OCI-LY7 (cell line): ENCODE results near the gene CAMK1. TPM values are rescaled to one million over a fixed set of nuclear protein-coding genes. Genes with fewer than 3 reads are reported as not detected.

ENCODE experiments used
- BruUV-seq: library from RNA; stranded (reverse); fragments of 400-500 nt; replicated peaks from 2 replicates; lab custom pipeline; 2021; lab: Mats Ljungman, UMichigan
- CTCF ChIA-PET: fragments of 300-600 bp; sonication (Branson Sonifier 250); formaldehyde crosslinking; loops from one replicate; lab custom pipeline; 2022; ENCODE audit warnings: antibody characterized with exemption; ENCODE audit not compliant: unreplicated experiment; lab: Charles Lee
- POLR2A ChIA-PET: fragments of 300-600 bp; sonication (Branson Sonifier 250); formaldehyde crosslinking; loops from one replicate; lab custom pipeline; 2022; ENCODE audit warnings: antibody characterized with exemption; lab: Charles Lee
- DNase-seq: peaks from one replicate; pipeline ENCODE4 v3.0.0-alpha.2; 2015; ENCODE audit warnings: low spot score
- H2AFZ ChIP-seq: fragments of 200-600 bp; sonication (generic), shearing (Covaris generic); 2 replicates; pipeline ENCODE4 v1.6.1; 2014; ENCODE audit warnings: mild to moderate bottlenecking, antibody characterized with exemption, low read length, moderate library complexity
- H3K27ac ChIP-seq: fragments of 200-600 bp; sonication (generic); 2 replicates; pipeline ENCODE4 v1.5.1; 2014; ENCODE audit warnings: mixed run types, low read depth, mild to moderate bottlenecking, moderate library complexity, low read length, inconsistent platforms; ENCODE audit not compliant: poor library complexity, severe bottlenecking
- H3K36me3 ChIP-seq: fragments of 200-600 bp; sonication (generic); 2 replicates; pipeline ENCODE4 v1.6.1; 2014; ENCODE audit warnings: mild to moderate bottlenecking, antibody characterized with exemption, low read length, moderate library complexity, mixed read lengths; ENCODE audit not compliant: insufficient read depth
- H3K4me1 ChIP-seq: fragments of 200-600 bp; sonication (generic); 2 replicates; pipeline ENCODE4 v1.5.1; 2014; ENCODE audit warnings: mild to moderate bottlenecking, low read length; ENCODE audit not compliant: insufficient read depth, poor library complexity, severe bottlenecking
- H3K4me2 ChIP-seq: fragments of 200-600 bp; sonication (generic); 2 replicates; pipeline ENCODE4 v1.6.1; 2014; ENCODE audit warnings: mild to moderate bottlenecking, low read length
- H3K4me3 ChIP-seq: fragments of 200-600 bp; sonication (generic); 2 replicates; pipeline ENCODE4 v1.5.1; 2014; ENCODE audit warnings: mild to moderate bottlenecking, low read depth, low read length; ENCODE audit not compliant: poor library complexity, severe bottlenecking
- H3K79me2 ChIP-seq: fragments of 200-600 bp; sonication (generic); 2 replicates; pipeline ENCODE4 v1.6.1; 2016; ENCODE audit warnings: low read depth, mild to moderate bottlenecking, low read length, moderate library complexity, mixed read lengths; ENCODE audit not compliant: insufficient read depth
- H3K9me2 ChIP-seq: fragments of 200-600 bp; sonication (generic); 2 replicates; pipeline ENCODE4 v1.6.1; 2016; ENCODE audit warnings: mild to moderate bottlenecking, low read length, mixed read lengths; ENCODE audit not compliant: insufficient read depth
- H3K9me3 ChIP-seq: fragments of 200-600 bp; sonication (generic); 2 replicates; pipeline ENCODE4 v1.6.1; 2014; ENCODE audit warnings: mild to moderate bottlenecking, mixed run types, low read length, mixed read lengths
- H4K20me1 ChIP-seq: fragments of 200-600 bp; sonication (generic); 2 replicates; pipeline ENCODE4 v1.6.1; 2014; ENCODE audit warnings: mild to moderate bottlenecking, antibody characterized with exemption, low read length, moderate library complexity, mixed read lengths; ENCODE audit not compliant: insufficient read depth
- EZH2phosphoT487 ChIP-seq: fragments of 200-600 bp; sonication (generic); IDR thresholded peaks from 2 replicates; pipeline ENCODE4 v1.6.1; 2018; ENCODE audit warnings: low read depth, borderline replicate concordance, mild to moderate bottlenecking, mixed run types, antibody characterized with exemption, low read length, moderate library complexity, mixed read lengths
- intact Hi-C: fragments of 100-400 bp; cut with micrococcal nuclease; formaldehyde crosslinking; loops from one replicate; pipeline ENCODE4 v1.10.0; 2022; ENCODE audit not compliant: unreplicated experiment
- total RNA-seq, 2 experiments: library from RNA; depleted of rRNA in 1 of 2; stranded (reverse); fragments of >200 nt in 1 of 2; shearing (Covaris generic) in 1 of 2; gene quantifications; 2 replicates each; pipeline ENCODE4 v1.2.3, GENCODE V29; 2014 to 2022
- TF ChIP-seq, protein P1 (sequence below): fragments of 200-600 bp; sonication (generic); conservative IDR thresholded peaks from 2 replicates; pipeline ENCODE4 v1.5.1; 2014; ENCODE audit warnings: mild to moderate bottlenecking, antibody characterized with exemption, low read length, moderate library complexity, mixed read lengths

Gene CAMK1
- total RNA-seq, 2 experiments from 2014 or later, result not detected

DNA sequence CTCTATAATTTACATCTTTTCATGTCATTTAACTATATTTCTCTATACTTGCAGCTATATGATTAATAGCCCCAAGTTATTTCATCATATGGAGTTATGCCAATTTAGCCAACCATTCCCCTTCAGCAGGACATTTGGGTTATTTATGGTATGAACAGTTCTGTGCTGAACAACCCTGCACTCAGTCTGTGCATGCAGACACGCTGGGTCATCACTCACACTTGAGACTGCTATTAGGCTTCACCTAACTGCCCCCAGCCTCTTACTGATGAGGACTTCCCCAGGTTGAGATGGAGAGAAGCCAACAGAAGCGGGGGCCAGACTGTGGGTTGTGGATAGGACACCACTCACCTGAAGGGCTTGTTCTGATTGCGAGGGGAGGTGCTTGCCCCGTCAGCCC is 15.2 kb upstream of the CAMK1 start:
- no peak overlapping the region for H2AFZ ChIP-seq
- no peak overlapping the region for H3K27ac ChIP-seq
- TF ChIP-seq EZH2phosphoT487, result no peak
- TF ChIP-seq, protein P1, sequence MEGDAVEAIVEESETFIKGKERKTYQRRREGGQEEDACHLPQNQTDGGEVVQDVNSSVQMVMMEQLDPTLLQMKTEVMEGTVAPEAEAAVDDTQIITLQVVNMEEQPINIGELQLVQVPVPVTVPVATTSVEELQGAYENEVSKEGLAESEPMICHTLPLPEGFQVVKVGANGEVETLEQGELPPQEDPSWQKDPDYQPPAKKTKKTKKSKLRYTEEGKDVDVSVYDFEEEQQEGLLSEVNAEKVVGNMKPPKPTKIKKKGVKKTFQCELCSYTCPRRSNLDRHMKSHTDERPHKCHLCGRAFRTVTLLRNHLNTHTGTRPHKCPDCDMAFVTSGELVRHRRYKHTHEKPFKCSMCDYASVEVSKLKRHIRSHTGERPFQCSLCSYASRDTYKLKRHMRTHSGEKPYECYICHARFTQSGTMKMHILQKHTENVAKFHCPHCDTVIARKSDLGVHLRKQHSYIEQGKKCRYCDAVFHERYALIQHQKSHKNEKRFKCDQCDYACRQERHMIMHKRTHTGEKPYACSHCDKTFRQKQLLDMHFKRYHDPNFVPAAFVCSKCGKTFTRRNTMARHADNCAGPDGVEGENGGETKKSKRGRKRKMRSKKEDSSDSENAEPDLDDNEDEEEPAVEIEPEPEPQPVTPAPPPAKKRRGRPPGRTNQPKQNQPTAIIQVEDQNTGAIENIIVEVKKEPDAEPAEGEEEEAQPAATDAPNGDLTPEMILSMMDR, result no peak
- H4K20me1 ChIP-seq, result no peaks in the 10 kb centered on the region
- no peaks in the 10 kb centered on the region for H3K9me2 ChIP-seq
- H3K79me2 ChIP-seq, result no peaks in the 10 kb centered on the region
- DNase-seq, result no peak
- peaks cover 73% of the 10 kb centered on the region for H3K36me3 ChIP-seq
- BruUV-seq, result no TSS peak
- POLR2A ChIA-PET, result interaction anchor here (0.6 kb wide), 1 partner anchor 98 kb away, joined by 3 read pairs; no protein-coding TSS in a partner anchor
- H3K4me1 ChIP-seq, result peaks cover 32% of the 10 kb centered on the region
- CTCF ChIA-PET, result no interaction called here
- no peak overlapping the region for H3K4me2 ChIP-seq
- intact Hi-C loops, result no loop called here
- H3K4me3 ChIP-seq, result no peak overlapping the region
- H3K9me3 ChIP-seq, result no peaks in the 10 kb centered on the region

DNA sequence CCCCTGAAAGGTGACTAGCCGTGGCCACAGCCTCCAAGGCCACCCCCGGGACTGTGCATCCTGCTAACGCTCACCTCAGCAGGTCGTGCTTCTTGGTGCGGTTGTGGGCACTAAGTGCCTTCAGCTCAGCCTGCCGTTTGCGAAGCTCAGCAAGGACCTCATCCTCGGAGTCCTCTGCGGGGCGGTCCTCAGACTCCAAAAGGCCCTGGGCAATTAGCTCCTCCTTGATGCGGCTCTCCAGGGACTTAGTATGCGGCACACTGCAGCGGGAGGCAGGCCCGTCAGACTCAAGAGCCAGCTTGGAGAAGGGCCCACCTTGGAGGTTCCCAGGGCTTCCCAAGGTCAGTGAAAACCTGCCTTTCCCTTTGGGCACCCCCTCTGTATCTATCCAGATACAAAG is 14.2 kb upstream of the CAMK1 start:
- ChIA-PET POLR2A (interaction anchor here (0.6 kb wide), 2 partner anchors 11 to 331 kb away, joined by 3 to 5 read pairs; no protein-coding TSS in a partner anchor), CTCF (no interaction called here)
- DNase-seq, result no peak
- Histone ChIP-seq H3K79me2 (no peaks in the 10 kb centered on the region), H3K36me3 (peaks cover 66% of the 10 kb centered on the region), H3K9me3 (no peaks in the 10 kb centered on the region), H3K9me2 (no peaks in the 10 kb centered on the region), H2AFZ (no peak overlapping the region), H3K4me1 (peaks cover 42% of the 10 kb centered on the region), H4K20me1 (no peaks in the 10 kb centered on the region), H3K27ac (no peak overlapping the region), H3K4me2 (no peak overlapping the region), H3K4me3 (no peak overlapping the region)
- BruUV-seq, result no TSS peak
- TF ChIP-seq EZH2phosphoT487, result no peak
- TF ChIP-seq, protein P1, result no peak
- intact Hi-C loops, result no loop called here

DNA sequence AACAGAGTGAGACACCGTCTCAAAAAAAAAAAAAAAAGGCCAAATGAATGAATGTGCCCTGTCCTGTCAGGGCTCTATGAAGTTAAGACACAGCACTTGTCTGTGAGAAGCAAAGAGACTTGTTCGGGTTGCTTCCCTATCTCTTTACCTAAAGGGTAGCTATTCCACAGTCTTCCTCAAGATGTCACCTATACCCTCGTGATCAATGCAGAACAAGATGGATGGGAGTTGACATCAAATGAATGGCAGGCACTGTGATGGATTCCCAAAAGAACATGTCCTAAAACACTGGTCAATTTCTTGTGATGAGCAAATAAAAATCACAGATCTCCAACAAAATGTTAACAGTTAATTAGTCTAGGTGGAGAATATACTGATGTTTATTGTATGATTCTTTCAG is 13.0 kb upstream of the CAMK1 start:
- intact Hi-C loops, result no loop called here
- Histone ChIP-seq H4K20me1 (no peaks in the 10 kb centered on the region), H3K9me2 (no peaks in the 10 kb centered on the region), H3K4me3 (no peak overlapping the region), H3K36me3 (peaks cover 63% of the 10 kb centered on the region), H3K4me1 (peaks cover 52% of the 10 kb centered on the region), H3K4me2 (peak overlapping the region; percentile 57; the same call in 1 of the 2 replicates), H3K27ac (peak overlapping the region; percentile 84), H3K9me3 (no peaks in the 10 kb centered on the region), H3K79me2 (no peaks in the 10 kb centered on the region), H2AFZ (no peak overlapping the region)
- no TSS peak for BruUV-seq
- CTCF ChIA-PET, result no interaction called here
- no peak for TF ChIP-seq EZH2phosphoT487
- TF ChIP-seq, protein P1, result peak; percentile 77
- POLR2A ChIA-PET, result interaction anchor here (0.6 to 2.1 kb wide), 11 partner anchors 8 to 343 kb away, joined by 3 to 8 read pairs (median 3); partner anchors contain the start of genes ARPC4 and TADA3
- peak; percentile 56 for DNase-seq
